HG03108 (cell line): ENCODE data around the gene TENT4B.
"Not testable (repeated sequence)": the region's sequence is repeated elsewhere in the genome, so short reads cannot be mapped to it uniquely, and the experiment has no call there.

Source experiments
- ATAC-seq: cut with Tn5 transposase; IDR thresholded peaks from one replicate; pipeline ENCODE4 v1.9.1; 2021; ENCODE audit warnings: moderate library complexity; ENCODE audit not compliant: unreplicated experiment

The TENT4B gene

DNA sequence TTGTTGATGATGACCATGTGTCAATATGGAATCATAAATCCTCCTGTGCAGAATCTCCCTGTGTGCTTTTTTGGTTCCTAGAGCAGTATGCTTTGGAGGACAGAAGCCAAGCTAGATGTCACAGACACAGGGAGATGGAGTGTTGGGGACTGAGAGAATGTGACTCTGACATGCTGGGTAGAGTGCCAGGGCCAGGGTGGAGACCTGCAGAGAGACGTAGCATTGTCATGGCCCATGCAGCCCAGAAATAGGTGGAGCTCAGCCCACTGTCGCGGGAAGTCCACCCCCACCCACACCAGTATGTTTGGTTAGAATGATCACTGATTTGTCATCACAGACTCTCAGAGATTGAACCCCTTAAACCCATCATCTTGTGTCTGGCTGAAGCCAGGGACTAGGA lies 74.0 kb downstream of the TENT4B start:
- no peak for ATAC-seq

- ATAC-seq, result no peak
These were observed 74.6 kb downstream of the TENT4B start for GRCh38 chr16:50227665-50228064.

DNA sequence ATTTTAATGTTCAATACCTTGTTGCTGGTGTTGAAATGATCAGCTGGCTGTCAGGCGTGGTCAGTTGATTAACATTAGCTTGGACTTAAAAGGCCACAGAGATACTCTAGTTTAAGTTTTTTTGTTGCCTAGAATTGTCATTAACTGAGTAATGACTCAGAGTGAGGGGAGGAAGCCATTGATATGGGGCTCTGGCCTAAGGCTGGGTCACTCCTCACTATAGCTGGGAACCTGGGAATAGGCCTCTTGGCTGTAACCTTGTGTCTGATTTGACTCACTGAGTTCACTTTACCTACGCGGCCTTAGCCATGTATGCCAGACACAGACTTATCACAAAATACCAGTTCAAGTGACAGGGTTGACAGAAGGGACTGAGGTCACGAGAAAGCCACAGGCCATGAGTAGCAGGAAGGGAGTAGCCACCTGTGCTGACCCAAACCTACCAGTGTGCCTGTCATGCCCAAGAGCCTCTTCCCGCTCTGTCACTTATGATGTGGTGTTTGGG lies 75.3 kb downstream of the TENT4B start:
- no peak for ATAC-seq

DNA sequence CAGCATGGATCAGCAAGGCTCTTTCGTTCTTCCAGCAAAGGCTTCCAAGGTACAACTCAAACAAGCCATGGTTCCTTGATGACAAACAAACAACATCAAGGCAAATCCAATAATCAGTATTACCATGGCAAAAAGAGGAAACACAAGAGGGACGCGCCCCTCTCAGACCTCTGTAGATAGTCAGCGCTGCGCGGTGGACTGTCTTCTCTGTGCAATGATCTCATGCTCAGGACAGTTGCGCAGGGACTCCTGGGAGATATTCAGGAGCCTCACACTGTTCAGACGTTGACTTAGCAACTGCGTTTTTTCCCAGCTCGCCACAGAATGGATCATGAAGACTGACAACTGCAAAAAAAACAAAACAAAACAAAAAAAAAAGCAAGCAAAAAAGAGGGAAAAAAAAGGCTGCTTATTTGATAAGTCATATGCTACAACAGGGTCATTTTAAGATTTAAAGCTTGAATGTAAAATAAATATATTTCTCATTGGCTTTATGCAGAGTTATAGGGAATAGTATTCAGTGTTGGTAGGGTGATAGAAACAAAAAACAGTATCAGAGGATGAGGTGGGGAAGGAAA lies 76.1 kb downstream of the TENT4B start:
- no peak for ATAC-seq

DNA sequence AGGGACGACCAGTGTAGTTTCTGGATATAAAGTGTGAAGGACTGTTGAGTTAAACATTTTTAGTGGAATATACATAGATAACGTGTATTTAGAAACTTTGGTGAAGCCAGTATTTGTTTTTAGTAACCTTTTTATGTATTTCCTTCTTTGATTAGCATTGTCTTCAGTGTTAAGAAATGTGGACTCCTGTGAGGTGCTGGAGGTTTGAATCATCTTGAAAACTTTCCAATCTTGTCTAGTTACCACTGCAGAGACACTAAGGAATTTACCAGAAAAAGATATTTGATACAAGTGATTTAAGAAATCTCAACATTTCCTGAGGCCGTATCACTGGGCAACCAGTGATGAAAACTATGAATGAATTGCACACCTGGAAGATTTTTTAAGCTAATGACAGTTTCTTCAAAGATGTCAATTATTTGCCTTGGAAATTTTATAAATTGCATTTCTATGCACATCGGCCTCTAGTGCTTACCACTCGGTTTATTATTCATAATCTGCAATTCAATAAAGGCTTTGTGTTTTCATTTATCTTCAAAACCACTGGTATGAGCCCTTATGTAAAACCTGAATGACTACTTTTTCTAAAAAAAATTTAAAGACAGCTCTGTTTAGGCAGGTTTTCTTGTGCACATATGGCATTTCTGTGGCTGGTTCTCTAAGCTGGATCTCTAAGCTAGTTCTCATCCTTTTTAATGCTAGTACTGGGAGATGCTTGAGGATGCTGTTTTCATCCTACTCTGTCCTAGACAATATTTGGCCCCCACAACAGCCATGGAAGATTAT lies 81.9 kb downstream of the TENT4B start:
- no peak for ATAC-seq

GRCh38 chr16:50235581-50235980 lies 82.5 kb downstream of the TENT4B start:
- ATAC-seq, result no peak

DNA sequence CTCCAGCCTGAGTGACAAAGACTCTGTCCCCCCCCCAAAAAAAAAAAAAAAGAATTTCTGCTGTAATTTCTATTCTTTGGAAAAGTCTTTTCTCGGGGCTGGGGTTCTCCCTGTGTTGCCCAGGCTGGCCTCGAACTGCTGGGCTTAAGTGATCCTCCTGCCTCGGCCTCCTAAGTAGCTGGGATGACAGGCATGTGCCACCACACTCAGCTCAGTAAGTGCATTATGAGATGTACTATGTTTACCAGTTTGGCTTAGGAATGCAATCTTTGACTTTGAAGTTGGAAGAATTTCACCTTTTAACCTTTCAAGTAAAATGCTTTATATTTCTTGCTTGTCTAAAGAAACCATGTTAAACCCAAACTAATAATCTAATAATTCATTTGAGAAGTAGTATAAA lies 85.2 kb downstream of the TENT4B start:
- no peak for ATAC-seq

DNA sequence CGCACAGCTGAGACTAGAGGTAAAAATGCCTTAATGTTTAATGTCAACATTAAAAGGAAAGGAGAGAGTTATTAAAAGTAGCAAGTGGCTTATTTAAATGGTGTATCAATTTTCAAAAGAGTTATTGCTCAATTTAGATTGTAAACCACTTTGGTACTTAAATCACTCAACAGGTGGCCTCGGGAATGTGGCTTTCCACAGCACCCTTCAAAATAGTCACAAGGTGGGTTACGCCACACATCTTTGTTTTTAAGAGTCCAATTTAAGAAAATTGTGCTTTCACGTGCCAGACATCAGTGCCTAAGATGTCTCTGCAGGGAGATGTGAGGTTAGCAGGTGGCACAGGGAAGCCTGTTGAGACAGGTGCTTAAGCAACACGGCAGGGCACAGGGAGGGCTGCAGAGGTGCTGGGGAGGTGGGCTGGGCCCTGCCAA lies 85.8 kb downstream of the TENT4B start:
- no peak for ATAC-seq

- ATAC-seq, result not testable (repeated sequence)
These were observed 89.9 kb downstream of the TENT4B start for GRCh38 chr16:50243024-50243423.

DNA sequence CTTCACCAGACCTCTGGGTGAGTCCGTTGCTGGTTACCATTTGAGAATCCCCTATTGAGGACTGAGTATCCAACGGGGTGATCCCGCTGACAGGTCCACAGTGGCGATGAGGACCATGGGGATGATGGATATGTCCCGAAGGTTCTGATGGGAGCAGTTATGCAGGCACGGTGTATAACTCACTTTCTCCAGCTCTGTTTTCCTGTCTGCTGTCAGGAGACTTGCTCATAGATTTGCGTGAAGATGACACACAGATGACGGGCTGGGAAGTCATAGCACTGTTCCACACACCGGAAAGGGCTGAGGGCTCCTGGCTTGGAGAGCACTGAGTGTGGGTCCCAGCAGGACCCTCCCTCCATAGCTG lies 91.0 kb downstream of the TENT4B start:
- no peak for ATAC-seq

GRCh38 chr16:50244504-50245416 lies 91.7 kb downstream of the TENT4B start:
- ATAC-seq, result no peak

DNA sequence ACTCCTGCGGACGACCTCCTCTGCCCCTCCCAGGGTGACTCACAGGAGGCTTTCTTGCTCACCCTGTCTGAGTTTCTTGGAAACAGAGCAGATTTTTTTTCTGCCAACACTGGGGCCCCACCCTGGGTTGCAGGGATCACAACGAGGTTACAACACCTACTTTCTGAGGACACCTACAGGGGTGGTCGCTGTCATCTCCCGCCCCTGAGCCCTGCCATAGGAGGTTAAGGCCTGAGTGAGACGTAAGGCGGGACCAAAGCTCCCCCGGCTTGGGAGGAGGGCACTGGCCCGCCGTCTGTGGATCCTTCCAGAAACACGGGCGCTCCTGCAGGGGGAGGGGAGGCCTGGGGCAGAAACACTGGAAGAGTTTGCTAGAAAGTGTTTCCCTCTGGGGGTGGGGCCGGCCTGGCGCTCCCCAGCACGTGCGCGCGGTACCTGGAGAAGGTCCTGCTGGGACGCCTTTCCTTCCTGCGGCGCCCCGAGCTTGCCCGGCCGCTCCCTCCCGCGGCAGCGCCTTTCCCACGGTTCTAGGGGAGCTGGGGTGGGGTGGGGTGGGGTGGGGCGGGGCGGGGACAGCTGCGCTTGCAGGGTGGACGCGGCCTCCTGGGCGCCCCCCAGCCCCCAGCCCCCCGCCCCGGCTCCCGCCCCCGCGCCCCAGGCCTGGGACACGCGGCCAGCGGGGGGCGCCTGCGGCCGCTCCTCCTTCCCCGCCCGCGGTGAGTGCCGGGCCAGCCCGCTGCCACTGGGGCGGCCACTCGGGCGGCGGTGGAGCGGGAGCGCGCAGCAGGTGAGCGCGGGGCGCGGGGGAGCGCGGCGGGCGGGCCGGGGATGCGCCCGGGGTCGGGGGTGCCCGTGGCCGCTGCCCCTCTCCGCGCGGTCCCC lies 92.6 kb downstream of the TENT4B start:
- ATAC-seq, result peak; percentile 68

DNA sequence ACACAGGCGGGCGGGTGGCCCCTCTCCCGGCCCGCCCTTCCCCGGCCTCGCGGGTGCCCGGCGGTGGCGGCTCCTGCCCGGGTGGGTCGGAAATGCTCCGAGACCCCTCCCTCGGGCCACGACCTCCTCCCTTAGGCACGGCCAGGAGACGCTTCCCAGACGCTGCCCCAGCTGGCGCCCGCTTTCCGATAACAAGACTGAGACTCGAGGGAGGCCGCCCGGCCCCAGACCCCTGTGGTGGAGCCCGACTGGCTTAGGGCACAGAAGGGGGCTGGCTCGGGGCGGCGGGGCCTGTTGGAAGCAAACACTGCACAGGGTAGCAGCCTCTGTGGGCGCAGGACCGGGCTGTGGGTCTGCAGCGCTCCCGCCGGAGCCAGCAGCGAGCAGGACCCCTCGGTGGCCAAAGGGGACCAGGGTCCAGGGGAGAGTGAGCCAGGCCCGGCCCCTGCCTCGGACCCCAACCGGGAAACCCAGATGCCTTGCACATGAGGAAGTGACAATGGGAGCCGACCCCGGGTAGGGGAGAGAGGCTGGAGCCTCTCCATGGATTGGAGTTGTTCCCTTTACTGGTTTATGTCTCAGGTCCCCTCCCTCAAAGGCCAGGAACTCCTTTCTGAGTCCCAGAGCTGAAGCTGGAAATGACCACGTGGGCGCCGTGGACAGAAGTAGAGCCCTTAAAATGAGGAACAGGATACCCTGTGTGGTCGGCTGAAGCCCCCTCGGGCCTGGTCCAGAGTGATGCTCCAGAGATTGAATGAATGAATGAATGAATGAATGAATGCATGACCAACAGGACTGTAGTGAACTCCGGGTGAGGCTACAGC lies 93.4 kb downstream of the TENT4B start:
- ATAC-seq, result peak; percentile 26

DNA sequence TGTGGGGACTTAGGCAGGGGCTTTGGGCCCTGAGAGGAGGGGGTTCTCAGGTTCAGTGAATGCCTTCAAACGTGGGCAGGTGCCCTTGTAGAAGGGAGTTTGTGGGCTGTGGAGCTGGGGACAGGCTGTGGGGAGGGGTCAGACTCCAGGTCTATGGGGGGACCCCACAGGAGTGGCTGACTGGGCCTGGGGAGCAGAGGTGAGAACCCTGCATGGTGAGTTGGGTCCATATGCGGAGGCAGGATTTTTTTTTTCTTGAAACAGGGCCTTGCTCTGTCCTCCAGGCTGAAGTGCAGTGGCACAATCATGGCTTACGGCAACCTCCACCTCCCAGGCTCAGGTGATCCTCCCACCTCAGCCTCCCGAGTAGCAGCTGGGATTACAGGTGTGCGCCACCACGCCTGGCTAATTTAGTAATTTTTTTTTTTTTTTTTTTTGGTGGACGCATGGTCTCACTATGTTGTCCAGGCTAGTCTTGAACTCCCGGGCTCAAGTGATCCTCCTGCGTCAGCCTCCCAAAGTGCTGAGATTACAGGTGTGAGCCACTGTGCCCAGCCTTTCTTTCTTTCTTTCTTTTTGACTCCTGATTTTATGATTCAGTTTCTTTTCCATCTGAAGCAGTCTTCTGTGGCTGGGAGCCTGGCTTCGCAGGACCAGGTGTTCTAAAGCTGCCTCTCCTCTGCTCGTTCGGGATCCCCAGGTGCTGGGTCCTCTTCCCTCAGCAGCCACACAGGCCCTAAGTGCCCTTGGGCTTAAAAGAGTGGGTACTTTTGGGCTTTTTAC lies 94.2 kb downstream of the TENT4B start:
- no peak for ATAC-seq

DNA sequence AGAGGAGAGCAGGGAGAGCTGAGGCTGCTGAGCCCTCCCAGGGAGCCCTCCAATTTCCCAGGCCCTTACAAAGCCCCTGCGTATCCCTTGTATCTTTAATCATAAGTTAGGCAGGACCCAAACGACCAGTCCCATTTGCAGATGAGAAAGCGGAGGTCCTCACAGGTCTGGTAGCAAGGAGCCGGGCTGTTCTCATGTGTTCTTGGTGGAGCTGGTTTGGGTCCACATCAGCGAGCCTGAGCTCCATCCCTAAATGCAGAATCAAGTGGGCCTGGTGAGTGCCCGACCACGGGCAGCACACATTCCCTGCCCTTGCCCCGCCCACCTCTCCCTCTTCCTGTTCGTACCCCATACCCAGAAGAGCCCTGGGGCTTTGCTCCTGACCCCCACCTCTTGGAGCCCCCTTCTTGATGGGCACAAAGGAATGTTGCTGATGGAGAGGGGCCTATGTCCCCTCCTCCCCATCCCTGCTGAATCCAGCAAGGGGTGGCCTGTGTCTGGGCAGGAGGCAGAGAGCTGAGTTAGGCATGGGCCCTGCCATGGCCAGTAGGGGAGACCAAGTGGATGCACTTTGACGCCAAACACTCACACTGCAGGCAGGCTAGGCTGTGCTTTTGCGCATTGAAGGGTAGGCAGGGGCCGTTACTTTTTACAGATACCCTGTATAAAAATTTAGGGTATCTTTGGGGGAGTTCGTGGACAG lies 95.0 kb downstream of the TENT4B start:
- ATAC-seq, result no peak

- no peak for ATAC-seq
These were observed 95.7 kb downstream of the TENT4B start for GRCh38 chr16:50248845-50249244.

DNA sequence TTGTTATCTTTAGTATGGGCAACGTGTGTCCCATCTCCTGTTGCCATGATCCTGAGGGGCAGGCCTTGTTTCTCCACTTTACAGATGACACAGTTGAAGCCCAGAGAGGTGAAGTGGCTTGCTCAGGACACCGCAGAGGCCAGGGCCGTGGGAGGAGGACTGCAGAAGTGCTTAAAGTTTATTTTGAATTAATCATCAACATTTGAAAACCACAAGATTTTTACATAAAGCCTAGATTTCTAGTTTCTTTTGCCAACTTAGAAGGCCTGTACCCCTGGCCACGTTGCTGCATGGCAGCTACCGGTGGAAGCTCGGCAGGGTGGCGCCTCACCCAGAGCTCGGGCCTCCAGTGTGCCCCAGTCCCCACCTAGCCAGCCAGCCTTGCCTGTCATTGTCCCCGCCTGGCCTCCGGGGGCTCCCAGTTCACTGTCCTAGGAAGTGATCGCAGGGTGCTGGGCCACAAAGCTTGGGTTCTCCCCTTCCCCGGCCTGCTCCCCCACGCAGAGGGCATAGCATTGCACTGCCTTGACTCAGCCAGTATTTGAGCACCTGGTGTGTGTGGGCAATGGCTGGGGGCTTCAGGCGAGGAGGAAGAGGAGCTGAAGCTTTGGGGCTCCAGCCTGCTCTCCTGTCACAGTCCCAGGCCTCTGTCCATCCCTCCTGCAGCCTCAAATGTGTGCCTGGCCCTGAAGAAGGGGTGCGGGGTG lies 98.4 kb downstream of the TENT4B start:
- ATAC-seq, result no peak
